Measurements from ENCODE around the gene WDFY2.
"Not testable (repeated sequence)": the region's sequence is repeated elsewhere in the genome, so short reads cannot be mapped to it uniquely, and the experiment has no call there.

The WDFY2 gene

GRCh38 chr13:51647067-51647466 lies 62.8 kb downstream of the WDFY2 start:
- Histone ChIP-seq H3K9ac (ENCODE audit: low read depth, low read length, poor library complexity, severe bottlenecking) (no peak overlapping the region), H3F3A (ENCODE audit: low read depth) (no peaks in the 10 kb centered on the region), H4K20me1 (ENCODE audit: insufficient read depth, low read length, poor library complexity, severe bottlenecking) (peaks cover 9% of the 10 kb centered on the region), H3K4me3 (ENCODE audit: low read length, poor library complexity, severe bottlenecking) (no peak overlapping the region), H3K4me1 (ENCODE audit: insufficient read depth, low read length, poor library complexity, severe bottlenecking) (peaks cover 28% of the 10 kb centered on the region), H3K4me2 (ENCODE audit: low read depth, low read length, poor library complexity, severe bottlenecking) (no peak overlapping the region), H3K9me2 (replicated peaks; ENCODE audit: low read depth, low read length) (no peaks in the 10 kb centered on the region), H3K36me3 (ENCODE audit: insufficient read depth, low read length) (no peaks in the 10 kb centered on the region), H3K79me2 (ENCODE audit: insufficient read depth, low read length) (peaks cover 55% of the 10 kb centered on the region; the same call in 1 of the 2 replicates), H3K27me3 (ENCODE audit: insufficient read depth, low read length, poor library complexity, severe bottlenecking) (no peaks in the 10 kb centered on the region), H2AFZ (ENCODE audit: low read length) (no peak overlapping the region), H3K9me3 (ENCODE audit: insufficient read depth, low read depth, low read length) (no peaks in the 10 kb centered on the region)
- TF ChIP-seq CTCF (conservative IDR thresholded peaks at IDR 0.05; ENCODE audit: low read length) (no peak), EZH2phosphoT487 (IDR thresholded peaks at IDR 0.05; ENCODE audit: borderline replicate concordance) (no peak)

GRCh38 chr13:51652193-51652592 lies 67.9 kb downstream of the WDFY2 start:
- H3K4me2 ChIP-seq (ENCODE audit: low read depth, low read length, poor library complexity, severe bottlenecking); H4K20me1 ChIP-seq (ENCODE audit: insufficient read depth, low read length, poor library complexity, severe bottlenecking); H3K4me3 ChIP-seq (ENCODE audit: low read length, poor library complexity, severe bottlenecking); H3K4me1 ChIP-seq (ENCODE audit: insufficient read depth, low read length, poor library complexity, severe bottlenecking); H3K9me2 ChIP-seq (replicated peaks; ENCODE audit: low read depth, low read length); H3K9me3 ChIP-seq (ENCODE audit: insufficient read depth, low read depth, low read length); H3K27me3 ChIP-seq (ENCODE audit: insufficient read depth, low read length, poor library complexity, severe bottlenecking); H2AFZ ChIP-seq (ENCODE audit: low read length); H3F3A ChIP-seq (ENCODE audit: low read depth); H3K9ac ChIP-seq (ENCODE audit: low read depth, low read length, poor library complexity, severe bottlenecking); H3K36me3 ChIP-seq (ENCODE audit: insufficient read depth, low read length): not testable (repeated sequence)
- H3K79me2 ChIP-seq (ENCODE audit: insufficient read depth, low read length), result peaks cover 19% of the 10 kb centered on the region; the same call in 1 of the 2 replicates

- no peaks in the 10 kb centered on the region for H3K27me3 ChIP-seq (ENCODE audit: insufficient read depth, low read length, poor library complexity, severe bottlenecking)
- H4K20me1 ChIP-seq (ENCODE audit: insufficient read depth, low read length, poor library complexity, severe bottlenecking), result peaks cover 3% of the 10 kb centered on the region
- TF ChIP-seq EZH2phosphoT487 (IDR thresholded peaks at IDR 0.05; ENCODE audit: borderline replicate concordance), result no peak
- peaks cover 12% of the 10 kb centered on the region; the same call in 1 of the 2 replicates for H3K36me3 ChIP-seq (ENCODE audit: insufficient read depth, low read length)
- peaks cover 7% of the 10 kb centered on the region; the same call in 1 of the 2 replicates for H3K9me3 ChIP-seq (ENCODE audit: insufficient read depth, low read depth, low read length)
- peaks cover 5% of the 10 kb centered on the region for H3K4me1 ChIP-seq (ENCODE audit: insufficient read depth, low read length, poor library complexity, severe bottlenecking)
- no peaks in the 10 kb centered on the region for H3K9me2 ChIP-seq (replicated peaks; ENCODE audit: low read depth, low read length)
- no peaks in the 10 kb centered on the region for H3F3A ChIP-seq (ENCODE audit: low read depth)
- H3K4me3 ChIP-seq (ENCODE audit: low read length, poor library complexity, severe bottlenecking), result no peak overlapping the region
- no peak overlapping the region for H2AFZ ChIP-seq (ENCODE audit: low read length)
- H3K4me2 ChIP-seq (ENCODE audit: low read depth, low read length, poor library complexity, severe bottlenecking), result no peak overlapping the region
- H3K9ac ChIP-seq (ENCODE audit: low read depth, low read length, poor library complexity, severe bottlenecking), result no peak overlapping the region
- peaks cover 27% of the 10 kb centered on the region; the same call in 1 of the 2 replicates for H3K79me2 ChIP-seq (ENCODE audit: insufficient read depth, low read length)
Measured at GRCh38 chr13:51659276-51660127, 75.2 kb downstream of the WDFY2 start.

GRCh38 chr13:51660813-51661212 lies 76.6 kb downstream of the WDFY2 start:
- no peak overlapping the region for H2AFZ ChIP-seq (ENCODE audit: low read length)
- no peak overlapping the region for H3K9ac ChIP-seq (ENCODE audit: low read depth, low read length, poor library complexity, severe bottlenecking)
- H3K79me2 ChIP-seq (ENCODE audit: insufficient read depth, low read length), result peaks cover 31% of the 10 kb centered on the region; the same call in 1 of the 2 replicates
- peaks cover 7% of the 10 kb centered on the region; the same call in 1 of the 2 replicates for H3K9me3 ChIP-seq (ENCODE audit: insufficient read depth, low read depth, low read length)
- H3K27me3 ChIP-seq (ENCODE audit: insufficient read depth, low read length, poor library complexity, severe bottlenecking), result no peaks in the 10 kb centered on the region
- TF ChIP-seq CTCF (conservative IDR thresholded peaks at IDR 0.05; ENCODE audit: low read length) (no peak), EZH2phosphoT487 (IDR thresholded peaks at IDR 0.05; ENCODE audit: borderline replicate concordance) (no peak)
- peaks cover 5% of the 10 kb centered on the region for H3K4me1 ChIP-seq (ENCODE audit: insufficient read depth, low read length, poor library complexity, severe bottlenecking)
- no peaks in the 10 kb centered on the region for H4K20me1 ChIP-seq (ENCODE audit: insufficient read depth, low read length, poor library complexity, severe bottlenecking)
- no peaks in the 10 kb centered on the region for H3K9me2 ChIP-seq (replicated peaks; ENCODE audit: low read depth, low read length)
- no peak overlapping the region for H3K4me2 ChIP-seq (ENCODE audit: low read depth, low read length, poor library complexity, severe bottlenecking)
- no peaks in the 10 kb centered on the region for H3F3A ChIP-seq (ENCODE audit: low read depth)
- peaks cover 12% of the 10 kb centered on the region; the same call in 1 of the 2 replicates for H3K36me3 ChIP-seq (ENCODE audit: insufficient read depth, low read length)
- no peak overlapping the region for H3K4me3 ChIP-seq (ENCODE audit: low read length, poor library complexity, severe bottlenecking)
